ENCODE results near the gene TFAP2D. TPM values are rescaled to one million over a fixed set of nuclear protein-coding genes. Genes with fewer than 3 reads are reported as not detected.

TFAP2D gene
- polyA plus RNA-seq, 2 donors = not detected

- Histone ChIP-seq H3K27ac (ENCODE audit: low read depth in 2 of 2, low read length in 1 of 2) (peak overlapping the region; percentile 69 to 80), H3K9me3 (ENCODE audit: control insufficient read depth in 2 of 2, insufficient read depth in 1 of 2, low read depth in 1 of 2, low read length in 1 of 2) (no peaks in the 10 kb centered on the region), H3K4me1 (ENCODE audit: control insufficient read depth in 2 of 2, insufficient read depth in 2 of 2, low read length in 1 of 2) (peaks cover 0 to 9% of the 10 kb centered on the region in 2 donors), H3K4me3 (ENCODE audit: low read depth in 1 of 2, low read length in 2 of 2) (peak overlapping the region; percentile 21 to 66), H3K36me3 (ENCODE audit: control insufficient read depth in 2 of 2, insufficient read depth in 2 of 2, low read length in 1 of 2) (no peaks in the 10 kb centered on the region), H3K27me3 (ENCODE audit: control insufficient read depth in 1 of 2, insufficient read depth in 2 of 2, low read length in 2 of 2) (no peaks in the 10 kb centered on the region)
- 2 to 4% methylated on average over 6 of the region's 6 CpGs for WGBS, 2 donors
Observed at GRCh38 chr6:50822078-50822476, 108.8 kb downstream of the TFAP2D start.

Other genes starting within 250 kb of the TFAP2D start
- gene TFAP2B, start 105.3 kb downstream of the TFAP2D start, polyA plus RNA-seq = 1 to 10 TPM; 3.3 to 4.5 TPM

All from esophagus (tissue), 2 donors.